ENCODE measurements around the gene CAD. TPM values are rescaled to one million over a fixed set of nuclear protein-coding genes. Genes with fewer than 3 reads are reported as not detected.

CAD gene
- total RNA-seq, 1 experiment from 2014 or later = 114 TPM

DNA sequence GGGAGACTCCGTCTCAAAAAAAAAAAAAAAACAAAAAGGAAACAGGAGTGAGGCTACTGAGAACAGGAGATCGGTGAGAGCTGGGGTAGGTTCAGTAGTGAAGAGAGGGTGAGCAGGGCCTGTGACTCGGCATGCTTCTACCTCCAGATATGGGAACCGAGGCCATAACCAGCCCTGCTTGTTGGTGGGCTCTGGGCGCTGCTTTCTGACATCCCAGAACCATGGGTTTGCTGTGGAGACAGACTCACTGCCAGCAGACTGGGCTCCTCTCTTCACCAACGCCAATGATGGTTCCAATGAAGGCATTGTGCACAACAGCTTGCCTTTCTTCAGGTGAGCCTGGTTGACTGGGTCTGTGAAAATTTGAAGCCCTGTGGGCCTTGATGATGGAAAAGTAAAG, 6.2 kb downstream of the CAD start:
- ChIA-PET CTCF (no interaction called here), POLR2A (no interaction called here), RAD21 (ENCODE audit: low non-redundant PET in 1 of 2, low total read pairs in 2 of 2, uncharacterized antibody in 2 of 2, unreplicated experiment in 2 of 2) (no interaction called here)
- H3K79me2 ChIP-seq (ENCODE audit: insufficient read depth, low read length) = peaks cover 59% of the 10 kb centered on the region
- no peak overlapping the region for H2AFZ ChIP-seq (ENCODE audit: low read depth, low read length, poor library complexity, severe bottlenecking)
- H3K9ac ChIP-seq (ENCODE audit: low read length) = no peak overlapping the region
- H3K36me3 ChIP-seq (ENCODE audit: control insufficient read depth in 1 of 2, insufficient read depth in 2 of 2, low read length in 2 of 2) = peaks cover 51 to 81% of the 10 kb centered on the region in 2 experiments
- H3K9me3 ChIP-seq (ENCODE audit: control insufficient read depth in 1 of 2, insufficient read depth in 1 of 2, low read depth in 1 of 2, low read length in 2 of 2) = no peaks in the 10 kb centered on the region
- H3K9me2 ChIP-seq (ENCODE audit: insufficient read depth) = no peaks in the 10 kb centered on the region
- no peak for TF ChIP-seq CBX3 (IDR thresholded peaks at IDR 0.05; ENCODE audit: low read depth)
- peaks cover 10% of the 10 kb centered on the region for H4K20me1 ChIP-seq (ENCODE audit: insufficient read depth)
- ATAC-seq (no peak), DNase-seq (ENCODE audit: low read depth, low spot score) (no peak)
- no peak overlapping the region for H3K4me3 ChIP-seq (replicated peaks in 1 of 2; ENCODE audit: low read depth in 1 of 2, low read length in 2 of 2)
- intact Hi-C loops (cut with micrococcal nuclease) = no loop called here
- no peaks in the 10 kb centered on the region for H3K27me3 ChIP-seq (ENCODE audit: insufficient read depth, low read length)
- H3K27ac ChIP-seq (ENCODE audit: low read depth, low read length) = no peak overlapping the region
- no TSS peak for BruUV-seq (replicated peaks)
- H3K4me1 ChIP-seq (ENCODE audit: control insufficient read depth in 1 of 2, insufficient read depth in 2 of 2, low read length in 2 of 2) = peaks cover 2 to 4% of the 10 kb centered on the region in 2 experiments; a peak in 2 of 4 replicates
- no peak overlapping the region for H3K4me2 ChIP-seq (ENCODE audit: low read length)

DNA sequence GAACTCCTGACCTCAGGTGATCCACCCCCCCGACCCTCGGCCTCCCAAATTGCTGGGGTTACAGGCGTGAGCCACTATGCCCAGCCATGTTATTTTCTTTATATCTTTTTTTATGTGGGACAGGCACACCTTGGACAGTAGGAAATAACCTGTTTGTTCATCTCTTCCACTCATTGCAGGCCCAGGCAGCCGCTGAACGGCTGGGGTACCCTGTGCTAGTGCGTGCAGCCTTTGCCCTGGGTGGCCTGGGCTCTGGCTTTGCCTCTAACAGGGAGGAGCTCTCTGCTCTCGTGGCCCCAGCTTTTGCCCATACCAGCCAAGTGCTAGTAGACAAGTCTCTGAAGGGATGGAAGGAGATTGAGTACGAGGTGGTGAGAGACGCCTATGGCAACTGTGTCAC, 8.4 kb downstream of the CAD start:
- Histone ChIP-seq H3K4me1 (ENCODE audit: control insufficient read depth in 1 of 2, insufficient read depth in 2 of 2, low read length in 2 of 2) (no peaks in the 10 kb centered on the region), H4K20me1 (ENCODE audit: insufficient read depth) (peaks cover 10% of the 10 kb centered on the region), H3K4me2 (ENCODE audit: low read length) (no peak overlapping the region), H3K9ac (ENCODE audit: low read length) (no peak overlapping the region), H3K9me2 (ENCODE audit: insufficient read depth) (no peaks in the 10 kb centered on the region), H3K4me3 (replicated peaks in 1 of 2; ENCODE audit: low read depth in 1 of 2, low read length in 2 of 2) (no peak overlapping the region), H3K27ac (ENCODE audit: low read depth, low read length) (no peak overlapping the region), H3K9me3 (ENCODE audit: control insufficient read depth in 1 of 2, insufficient read depth in 1 of 2, low read depth in 1 of 2, low read length in 2 of 2) (no peaks in the 10 kb centered on the region), H2AFZ (ENCODE audit: low read depth, low read length, poor library complexity, severe bottlenecking) (no peak overlapping the region), H3K79me2 (ENCODE audit: insufficient read depth, low read length) (peaks cover 39% of the 10 kb centered on the region), H3K27me3 (ENCODE audit: insufficient read depth, low read length) (no peaks in the 10 kb centered on the region), H3K36me3 (ENCODE audit: control insufficient read depth in 1 of 2, insufficient read depth in 2 of 2, low read length in 2 of 2) (peaks cover 57 to 73% of the 10 kb centered on the region in 2 experiments)
- no peak for TF ChIP-seq JUND (IDR thresholded peaks at IDR 0.05)
- ChIA-PET POLR2A (no interaction called here), RAD21 (ENCODE audit: low non-redundant PET in 1 of 2, low total read pairs in 2 of 2, uncharacterized antibody in 2 of 2, unreplicated experiment in 2 of 2) (no interaction called here), CTCF (no interaction called here)
- ATAC-seq (no peak), DNase-seq (ENCODE audit: low read depth, low spot score) (no peak)
- BruUV-seq (replicated peaks) = no TSS peak
- intact Hi-C loops (cut with micrococcal nuclease) = no loop called here

DNA sequence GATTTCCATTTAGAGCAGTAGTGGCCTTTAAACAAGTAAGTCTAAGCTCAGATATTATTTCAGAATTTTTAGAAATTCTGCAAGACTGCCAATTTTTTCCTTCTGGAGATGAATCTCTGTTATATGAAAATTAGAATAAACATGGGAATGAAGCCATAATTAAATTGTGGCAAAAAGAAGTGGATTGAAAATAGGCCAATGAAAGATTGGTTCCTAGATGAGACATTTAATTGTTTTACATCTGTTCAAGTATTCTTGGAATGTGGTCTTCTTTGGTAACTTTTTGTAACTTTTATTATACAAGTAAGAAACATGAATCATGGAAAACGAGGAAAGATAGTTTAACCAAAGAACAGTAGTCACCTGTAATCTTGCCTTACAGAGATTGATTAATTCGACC, 10.3 kb downstream of the CAD start:
- Histone ChIP-seq H4K20me1 (ENCODE audit: insufficient read depth) (peaks cover 10% of the 10 kb centered on the region), H3K9me2 (ENCODE audit: insufficient read depth) (no peaks in the 10 kb centered on the region), H2AFZ (ENCODE audit: low read depth, low read length, poor library complexity, severe bottlenecking) (no peak overlapping the region), H3K36me3 (ENCODE audit: control insufficient read depth in 1 of 2, insufficient read depth in 2 of 2, low read length in 2 of 2) (peaks cover 60 to 75% of the 10 kb centered on the region in 2 experiments), H3K79me2 (ENCODE audit: insufficient read depth, low read length) (peaks cover 22% of the 10 kb centered on the region), H3K4me3 (replicated peaks in 1 of 2; ENCODE audit: low read depth in 1 of 2, low read length in 2 of 2) (no peak overlapping the region), H3K27me3 (ENCODE audit: insufficient read depth, low read length) (no peaks in the 10 kb centered on the region), H3K4me2 (ENCODE audit: low read length) (no peak overlapping the region), H3K9me3 (ENCODE audit: control insufficient read depth in 1 of 2, insufficient read depth in 1 of 2, low read depth in 1 of 2, low read length in 2 of 2) (no peaks in the 10 kb centered on the region), H3K27ac (ENCODE audit: low read depth, low read length) (no peak overlapping the region), H3K9ac (ENCODE audit: low read length) (no peak overlapping the region), H3K4me1 (ENCODE audit: control insufficient read depth in 1 of 2, insufficient read depth in 2 of 2, low read length in 2 of 2) (no peaks in the 10 kb centered on the region)
- ChIA-PET POLR2A (no interaction called here), RAD21 (ENCODE audit: low non-redundant PET in 1 of 2, low total read pairs in 2 of 2, uncharacterized antibody in 2 of 2, unreplicated experiment in 2 of 2) (no interaction called here), CTCF (no interaction called here)
- ATAC-seq (no peak), DNase-seq (ENCODE audit: low read depth, low spot score) (no peak)
- intact Hi-C loops (cut with micrococcal nuclease) = no loop called here
- BruUV-seq (replicated peaks) = TSS peak; percentile 3
- TF ChIP-seq, protein P1, sequence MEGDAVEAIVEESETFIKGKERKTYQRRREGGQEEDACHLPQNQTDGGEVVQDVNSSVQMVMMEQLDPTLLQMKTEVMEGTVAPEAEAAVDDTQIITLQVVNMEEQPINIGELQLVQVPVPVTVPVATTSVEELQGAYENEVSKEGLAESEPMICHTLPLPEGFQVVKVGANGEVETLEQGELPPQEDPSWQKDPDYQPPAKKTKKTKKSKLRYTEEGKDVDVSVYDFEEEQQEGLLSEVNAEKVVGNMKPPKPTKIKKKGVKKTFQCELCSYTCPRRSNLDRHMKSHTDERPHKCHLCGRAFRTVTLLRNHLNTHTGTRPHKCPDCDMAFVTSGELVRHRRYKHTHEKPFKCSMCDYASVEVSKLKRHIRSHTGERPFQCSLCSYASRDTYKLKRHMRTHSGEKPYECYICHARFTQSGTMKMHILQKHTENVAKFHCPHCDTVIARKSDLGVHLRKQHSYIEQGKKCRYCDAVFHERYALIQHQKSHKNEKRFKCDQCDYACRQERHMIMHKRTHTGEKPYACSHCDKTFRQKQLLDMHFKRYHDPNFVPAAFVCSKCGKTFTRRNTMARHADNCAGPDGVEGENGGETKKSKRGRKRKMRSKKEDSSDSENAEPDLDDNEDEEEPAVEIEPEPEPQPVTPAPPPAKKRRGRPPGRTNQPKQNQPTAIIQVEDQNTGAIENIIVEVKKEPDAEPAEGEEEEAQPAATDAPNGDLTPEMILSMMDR (IDR thresholded peaks at IDR 0.05 in 2 of 3, conservative IDR thresholded peaks at IDR 0.05 in 1 of 3; ENCODE audit: borderline replicate concordance in 1 of 3, insufficient read depth in 1 of 3, low read depth in 2 of 3, low read length in 2 of 3) = no peak
- TF ChIP-seq SIN3A (IDR thresholded peaks at IDR 0.05; ENCODE audit: low read depth) (no peak), POLR2A (IDR thresholded peaks at IDR 0.05; ENCODE audit: borderline replicate concordance, extremely low read depth, insufficient read depth, insufficient read length) (no peak), ZNF274 (IDR thresholded peaks at IDR 0.05; ENCODE audit: low read depth, low read length) (no peak), ZFX (IDR thresholded peaks at IDR 0.05) (no peak), POLR2AphosphoS5 (IDR thresholded peaks at IDR 0.05; ENCODE audit: low read depth, low read length) (no peak), EGR1 (IDR thresholded peaks at IDR 0.05; ENCODE audit: low read depth) (no peak), CBX3 (IDR thresholded peaks at IDR 0.05; ENCODE audit: low read depth) (no peak), JUND (IDR thresholded peaks at IDR 0.05) (no peak)
- TF ChIP-seq, protein P2, sequence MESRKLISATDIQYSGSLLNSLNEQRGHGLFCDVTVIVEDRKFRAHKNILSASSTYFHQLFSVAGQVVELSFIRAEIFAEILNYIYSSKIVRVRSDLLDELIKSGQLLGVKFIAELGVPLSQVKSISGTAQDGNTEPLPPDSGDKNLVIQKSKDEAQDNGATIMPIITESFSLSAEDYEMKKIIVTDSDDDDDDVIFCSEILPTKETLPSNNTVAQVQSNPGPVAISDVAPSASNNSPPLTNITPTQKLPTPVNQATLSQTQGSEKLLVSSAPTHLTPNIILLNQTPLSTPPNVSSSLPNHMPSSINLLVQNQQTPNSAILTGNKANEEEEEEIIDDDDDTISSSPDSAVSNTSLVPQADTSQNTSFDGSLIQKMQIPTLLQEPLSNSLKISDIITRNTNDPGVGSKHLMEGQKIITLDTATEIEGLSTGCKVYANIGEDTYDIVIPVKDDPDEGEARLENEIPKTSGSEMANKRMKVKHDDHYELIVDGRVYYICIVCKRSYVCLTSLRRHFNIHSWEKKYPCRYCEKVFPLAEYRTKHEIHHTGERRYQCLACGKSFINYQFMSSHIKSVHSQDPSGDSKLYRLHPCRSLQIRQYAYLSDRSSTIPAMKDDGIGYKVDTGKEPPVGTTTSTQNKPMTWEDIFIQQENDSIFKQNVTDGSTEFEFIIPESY (IDR thresholded peaks at IDR 0.05; ENCODE audit: extremely low read depth, insufficient replicate concordance, low read length) = no peak
- TF ChIP-seq, protein P3, sequence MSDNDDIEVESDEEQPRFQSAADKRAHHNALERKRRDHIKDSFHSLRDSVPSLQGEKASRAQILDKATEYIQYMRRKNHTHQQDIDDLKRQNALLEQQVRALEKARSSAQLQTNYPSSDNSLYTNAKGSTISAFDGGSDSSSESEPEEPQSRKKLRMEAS (IDR thresholded peaks at IDR 0.05) = no peak

Data from HCT116 (cell line).